Retinal pigment epithelial cell (primary cell): Measurements from ENCODE around the gene BTBD2.
"Not testable (repeated sequence)": the region's sequence is repeated elsewhere in the genome, so short reads cannot be mapped to it uniquely, and the experiment has no call there.

Experiments used
- DNase-seq: peaks from one replicate; pipeline ENCODE4 v3.0.0-alpha.2; 2010; ENCODE audit warnings: low read depth
- H3K4me3 ChIP-seq: 2 replicates; pipeline ENCODE4 v1.5.1; 2011; ENCODE audit warnings: mild to moderate bottlenecking, low read length, control low read depth, moderate library complexity
- CTCF ChIP-seq: conservative IDR thresholded peaks from 2 replicates; pipeline ENCODE4 v1.5.1; 2011; ENCODE audit warnings: low read depth, low read length, control low read depth, inconsistent platforms

The BTBD2 gene

DNA sequence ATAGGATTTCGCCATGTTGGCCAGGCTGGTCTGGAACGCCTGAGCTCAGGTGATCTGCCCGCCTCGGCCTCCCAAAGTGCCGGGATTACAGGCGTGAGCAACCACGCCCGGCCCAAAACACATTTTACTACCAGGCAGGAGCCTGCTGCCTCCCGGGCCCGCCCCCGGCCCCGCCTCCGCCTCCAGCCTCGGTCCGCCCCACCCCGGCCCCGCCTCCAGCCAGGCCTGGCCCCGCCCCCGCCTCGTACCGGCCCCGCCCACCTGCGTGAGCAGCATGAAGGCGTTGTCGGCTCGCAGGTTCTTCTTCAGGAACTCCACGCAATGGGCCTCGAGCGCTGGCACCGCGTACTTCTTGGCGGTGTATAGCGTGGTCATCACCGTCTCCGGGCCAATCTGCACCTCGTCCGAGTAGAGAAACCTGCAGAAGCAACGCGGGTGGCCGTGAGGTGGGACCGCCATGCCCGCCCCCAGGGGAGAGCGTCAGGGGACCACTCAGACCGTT, 22.7 kb downstream of the BTBD2 start:
- no peak overlapping the region for H3K4me3 ChIP-seq
- DNase-seq: no peak
- no peak for TF ChIP-seq CTCF

GRCh38 chr19:1991018-1991913, 24.2 kb downstream of the BTBD2 start:
- TF ChIP-seq CTCF: no peak
- H3K4me3 ChIP-seq: no peak overlapping the region
- no peak for DNase-seq

GRCh38 chr19:1990230-1991017, 25.1 kb downstream of the BTBD2 start:
- TF ChIP-seq CTCF: no peak
- H3K4me3 ChIP-seq: no peak overlapping the region
- no peak for DNase-seq

- H3K4me3 ChIP-seq: no peak overlapping the region
- TF ChIP-seq CTCF: no peak
- no peak for DNase-seq
These were observed 25.8 kb downstream of the BTBD2 start for GRCh38 chr19:1989513-1990229.

DNA sequence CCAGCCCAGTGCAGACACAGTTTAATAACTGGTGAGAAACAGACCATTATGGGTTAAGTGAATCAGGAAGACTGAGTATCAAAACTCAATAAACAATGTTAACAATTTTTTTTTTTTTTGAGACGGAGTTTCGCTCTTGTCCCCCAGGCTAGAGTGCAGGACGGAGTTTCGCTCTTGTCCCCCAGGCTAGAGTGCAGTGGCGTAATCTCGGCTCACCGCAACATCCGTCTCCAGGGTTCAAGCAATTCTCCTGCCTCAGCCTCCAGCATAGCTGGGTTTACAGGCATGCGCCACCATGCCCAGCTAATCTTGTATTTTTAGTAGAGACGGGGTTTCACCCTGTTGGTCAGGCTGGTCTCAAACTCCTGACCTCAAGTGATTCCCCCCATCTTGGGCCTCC, 27.1 kb downstream of the BTBD2 start:
- H3K4me3 ChIP-seq: not testable (repeated sequence)

GRCh38 chr19:1987197-1988187, 28.0 kb downstream of the BTBD2 start:
- DNase-seq: no peak
- H3K4me3 ChIP-seq: no peak overlapping the region
- TF ChIP-seq CTCF: no peak

More for the DNA sequence above, 27.1 kb downstream of the BTBD2 start:
- not testable (repeated sequence) for DNase-seq
